Caco-2 (cell line): ENCODE measurements around the gene SULT1A1. TPM values are rescaled to one million over a fixed set of nuclear protein-coding genes. Genes with fewer than 3 reads are reported as not detected.
"Not testable (repeated sequence)": the region's sequence is repeated elsewhere in the genome, so short reads cannot be mapped to it uniquely, and the experiment has no call there.

Experiments used
- BruUV-seq: library from RNA; stranded (reverse); fragments of 400-500 nt; replicated peaks from 2 replicates; lab custom pipeline; 2021; lab: Mats Ljungman, UMichigan
- CTCF ChIA-PET: fragments of 300-600 bp; sonication (Branson Sonifier 250); formaldehyde crosslinking; loops from one replicate; lab custom pipeline; 2022; ENCODE audit warnings: antibody characterized with exemption; lab: Charles Lee
- POLR2A ChIA-PET: fragments of 300-600 bp; sonication (Branson Sonifier 250); formaldehyde crosslinking; loops from one replicate; lab custom pipeline; 2022; ENCODE audit warnings: antibody characterized with exemption; lab: Charles Lee
- DNase-seq, 2 experiments: peaks; one replicate each; pipeline versions ENCODE4 v3.0.0 to v3.0.0-alpha.2; 2020 to 2022
- H3K27me3 ChIP-seq: replicated peaks from 2 replicates; pipeline ENCODE4 v1.6.0; 2011; ENCODE audit warnings: low read length; ENCODE audit not compliant: control insufficient read depth, insufficient read depth
- H3K36me3 ChIP-seq: 2 replicates; pipeline ENCODE4 v1.5.1; 2011; ENCODE audit warnings: low read length; ENCODE audit not compliant: control insufficient read depth, insufficient read depth
- H3K4me1 ChIP-seq: fragments of 250-450 bp; sonication (Bioruptor Pico); 2 replicates; pipeline ENCODE4 v1.5.1; 2020; ENCODE audit warnings: mild to moderate bottlenecking
- H3K4me3 ChIP-seq: 2 replicates; pipeline ENCODE4 v1.5.1; 2011; ENCODE audit warnings: low read depth, mild to moderate bottlenecking, control low read depth, low read length
- H3K9me3 ChIP-seq: fragments of 250-450 bp; sonication (Bioruptor Pico); 2 replicates; pipeline ENCODE4 v1.5.1; 2020; ENCODE audit warnings: mild to moderate bottlenecking, moderate library complexity
- H3K27ac Mint-ChIP-seq: one replicate; pipeline ENCODE4 v1.8.0; 2022; ENCODE audit warnings: mixed read lengths; ENCODE audit not compliant: unreplicated experiment
- H3K27me3 Mint-ChIP-seq: one replicate; pipeline ENCODE4 v1.8.0; 2022; ENCODE audit warnings: mixed read lengths; ENCODE audit not compliant: insufficient read depth, unreplicated experiment
- H3K36me3 Mint-ChIP-seq: one replicate; pipeline ENCODE4 v1.8.0; 2022; ENCODE audit warnings: mild to moderate bottlenecking, mixed read lengths; ENCODE audit not compliant: insufficient read depth, unreplicated experiment
- H3K4me1 Mint-ChIP-seq: one replicate; pipeline ENCODE4 v1.8.0; 2022; ENCODE audit warnings: low read depth, mixed read lengths; ENCODE audit not compliant: unreplicated experiment
- H3K4me3 Mint-ChIP-seq: one replicate; pipeline ENCODE4 v1.8.0; 2022; ENCODE audit warnings: mild to moderate bottlenecking, moderate library complexity, mixed read lengths; ENCODE audit not compliant: unreplicated experiment
- H3K9me3 Mint-ChIP-seq: one replicate; pipeline ENCODE4 v1.8.0; 2022; ENCODE audit warnings: mixed read lengths; ENCODE audit not compliant: unreplicated experiment
- CTCF ChIP-seq, 2 experiments: fragments of 200-600 bp in 1 of 2; IDR thresholded peaks; 1 replicate in 1 of 2; 2 replicates in 1 of 2; pipeline versions ENCODE4 v1.5.1 to v1.8.0; 2011 to 2022; ENCODE audit warnings: antibody characterized with exemption in 1 of 2, control low read depth in 1 of 2, inconsistent platforms in 1 of 2, low read depth in 1 of 2, low read length in 1 of 2, mild to moderate bottlenecking in 1 of 2, moderate library complexity in 1 of 2; ENCODE audit not compliant: insufficient read depth in 1 of 2, severe bottlenecking in 1 of 2, unreplicated experiment in 1 of 2
- intact Hi-C: fragments of 100-400 bp; cut with micrococcal nuclease; formaldehyde crosslinking; loops from one replicate; pipeline ENCODE4 v1.10.0; 2022; ENCODE audit not compliant: unreplicated experiment
- total RNA-seq: library from RNA; stranded (reverse); gene quantifications from 2 replicates; pipeline ENCODE4 v1.2.3, GENCODE V29; 2022

SULT1A1 gene
- total RNA-seq, 1 experiment from 2014 or later = 9.1 TPM

DNA sequence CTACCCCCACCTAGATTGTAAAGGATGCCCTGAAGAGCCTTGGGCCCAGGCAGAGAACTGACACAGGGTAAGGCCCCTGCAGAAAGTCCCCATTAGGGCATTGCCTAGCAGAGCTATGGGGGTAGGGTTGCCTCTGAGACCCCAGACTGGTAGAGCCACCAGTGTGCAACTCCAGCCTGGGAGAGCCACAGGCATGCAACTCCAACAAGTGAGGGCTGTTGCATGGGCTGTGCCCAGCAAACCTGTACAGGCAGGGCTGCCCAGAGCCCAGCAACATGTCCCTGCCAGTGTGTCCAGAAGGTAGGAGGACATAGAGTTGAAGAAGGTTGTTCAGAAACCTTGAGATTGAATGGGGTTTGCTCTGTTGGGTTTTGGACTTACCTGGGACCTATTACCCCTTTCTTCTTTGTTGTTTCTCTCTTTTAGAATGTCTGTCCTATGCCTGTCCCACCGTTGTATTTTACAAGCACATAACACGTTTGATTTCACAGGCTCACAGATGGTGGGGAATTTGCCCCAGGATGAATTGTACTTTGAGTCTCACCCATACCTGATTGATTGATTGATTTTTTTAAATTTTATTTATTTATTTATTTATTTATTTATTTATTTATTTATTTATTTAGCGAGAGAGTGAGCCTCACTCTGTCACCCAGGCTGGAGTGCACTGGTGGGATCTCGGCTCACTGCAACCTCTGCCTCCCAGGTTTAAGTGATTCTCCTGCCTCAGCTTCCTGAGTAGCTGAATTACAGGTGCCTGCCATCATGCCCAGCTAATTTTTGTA lies 39.7 kb downstream of the SULT1A1 start:
- CTCF ChIA-PET = no interaction called here
- H3K36me3 Mint-ChIP-seq = peaks cover 6% of the 10 kb centered on the region
- intact Hi-C loops = no loop called here
- no TSS peak for BruUV-seq
- Histone ChIP-seq H3K4me3 (no peak overlapping the region), H3K4me1 (no peaks in the 10 kb centered on the region), H3K27me3 (no peaks in the 10 kb centered on the region), H3K36me3 (no peaks in the 10 kb centered on the region), H3K9me3 (peaks cover 13% of the 10 kb centered on the region; the same call in 1 of the 2 replicates)
- no peaks in the 10 kb centered on the region for H3K27me3 Mint-ChIP-seq
- DNase-seq = no peak
- peaks cover 8% of the 10 kb centered on the region for H3K4me1 Mint-ChIP-seq
- POLR2A ChIA-PET = no interaction called here
- H3K4me3 Mint-ChIP-seq = no peak overlapping the region
- no peak overlapping the region for H3K27ac Mint-ChIP-seq
- TF ChIP-seq CTCF (IDR thresholded peaks at IDR 0.05; ENCODE audit: insufficient read depth in 1 of 2, low read depth in 1 of 2, low read length in 1 of 2, severe bottlenecking in 1 of 2, unreplicated experiment in 1 of 2) = no peak
- peaks cover 21% of the 10 kb centered on the region for H3K9me3 Mint-ChIP-seq

- Histone ChIP-seq H3K36me3 (no peaks in the 10 kb centered on the region), H3K9me3 (peaks cover 13% of the 10 kb centered on the region; the same call in 1 of the 2 replicates), H3K4me3 (no peak overlapping the region), H3K27me3 (no peaks in the 10 kb centered on the region), H3K4me1 (no peaks in the 10 kb centered on the region)
- no peak overlapping the region for H3K27ac Mint-ChIP-seq
- H3K4me1 Mint-ChIP-seq = peaks cover 8% of the 10 kb centered on the region
- BruUV-seq = no TSS peak
- ChIA-PET CTCF (no interaction called here), POLR2A (interaction anchor here (0.7 kb wide), 1 partner anchor 11 kb away, joined by 5 read pairs; no protein-coding TSS in a partner anchor)
- no peak for TF ChIP-seq CTCF (IDR thresholded peaks at IDR 0.05; ENCODE audit: insufficient read depth in 1 of 2, low read depth in 1 of 2, low read length in 1 of 2, severe bottlenecking in 1 of 2, unreplicated experiment in 1 of 2)
- H3K9me3 Mint-ChIP-seq = peaks cover 21% of the 10 kb centered on the region
- intact Hi-C loops = no loop called here
- peaks cover 9% of the 10 kb centered on the region for H3K36me3 Mint-ChIP-seq
- no peak for DNase-seq
- no peaks in the 10 kb centered on the region for H3K27me3 Mint-ChIP-seq
- no peak overlapping the region for H3K4me3 Mint-ChIP-seq
Observed at GRCh38 chr16:28569021-28569420, 40.8 kb downstream of the SULT1A1 start.

DNA sequence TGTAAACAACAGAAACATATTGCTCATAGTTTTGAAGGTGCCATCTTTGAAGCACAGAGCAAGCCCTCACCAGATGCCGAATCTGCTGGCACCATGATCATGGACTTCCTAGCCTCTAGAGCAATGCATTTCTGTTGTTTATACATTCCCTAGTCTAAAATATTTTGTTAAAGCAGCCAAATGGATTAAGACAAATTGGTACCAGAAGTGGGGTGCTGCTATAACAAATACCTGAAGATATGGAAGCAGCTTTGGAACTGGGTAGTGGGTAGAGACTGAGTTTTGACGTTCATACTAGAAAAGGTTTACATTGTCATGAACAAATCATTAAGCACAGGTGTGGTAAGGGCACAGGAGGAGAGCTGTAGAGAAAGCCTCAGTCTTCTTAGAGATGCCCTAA lies 42.6 kb downstream of the SULT1A1 start:
- Mint-ChIP-seq H3K36me3 (peaks cover 11% of the 10 kb centered on the region), H3K9me3 (peaks cover 21% of the 10 kb centered on the region), H3K27ac (no peak overlapping the region), H3K4me1 (peaks cover 8% of the 10 kb centered on the region), H3K4me3 (no peak overlapping the region), H3K27me3 (no peaks in the 10 kb centered on the region)
- DNase-seq = no peak
- intact Hi-C loops = no loop called here
- ChIA-PET POLR2A (no interaction called here), CTCF (no interaction called here)
- Histone ChIP-seq H3K4me1 (peaks cover 2% of the 10 kb centered on the region), H3K27me3 (no peaks in the 10 kb centered on the region), H3K4me3 (no peak overlapping the region), H3K9me3 (peaks cover 13% of the 10 kb centered on the region; the same call in 1 of the 2 replicates), H3K36me3 (no peaks in the 10 kb centered on the region)
- no peak for TF ChIP-seq CTCF (IDR thresholded peaks at IDR 0.05; ENCODE audit: insufficient read depth in 1 of 2, low read depth in 1 of 2, low read length in 1 of 2, severe bottlenecking in 1 of 2, unreplicated experiment in 1 of 2)
- BruUV-seq = no TSS peak

GRCh38 chr16:28566233-28566925 lies 43.5 kb downstream of the SULT1A1 start:
- H3K4me1 Mint-ChIP-seq, H3K4me3 Mint-ChIP-seq, H3K36me3 ChIP-seq, BruUV-seq, DNase-seq, CTCF ChIA-PET, H3K27me3 ChIP-seq, H3K27ac Mint-ChIP-seq, intact Hi-C loops, H3K27me3 Mint-ChIP-seq, POLR2A ChIA-PET, H3K4me3 ChIP-seq: not testable (repeated sequence)
- peaks cover 13% of the 10 kb centered on the region; the same call in 1 of the 2 replicates for H3K9me3 ChIP-seq
- H3K4me1 ChIP-seq = peaks cover 11% of the 10 kb centered on the region
- Mint-ChIP-seq H3K36me3 (peaks cover 11% of the 10 kb centered on the region), H3K9me3 (peaks cover 21% of the 10 kb centered on the region)
